Brain microvascular endothelial cell (primary cell): Measurements from ENCODE around the gene SLCO1B1.
"Not testable (repeated sequence)": the region's sequence is repeated elsewhere in the genome, so short reads cannot be mapped to it uniquely, and the experiment has no call there.

Experiments used
- DNase-seq: peaks from one replicate; pipeline ENCODE4 v3.0.0-alpha.2; 2020
- H3K27ac ChIP-seq: fragments of 250-450 bp; sonication (Bioruptor Pico); 2 replicates; pipeline ENCODE4 v1.5.1; 2020; ENCODE audit warnings: mild to moderate bottlenecking, moderate library complexity
- H3K27me3 ChIP-seq: fragments of 250-450 bp; sonication (Bioruptor Pico); replicated peaks from 2 replicates; pipeline ENCODE4 v1.5.1; 2020; ENCODE audit warnings: mild to moderate bottlenecking
- H3K36me3 ChIP-seq: fragments of 250-450 bp; sonication (Bioruptor Pico); replicated peaks from 2 replicates; pipeline ENCODE4 v1.5.1; 2020; ENCODE audit warnings: mild to moderate bottlenecking
- H3K4me3 ChIP-seq: 2 replicates; pipeline ENCODE4 v1.5.1; 2011; ENCODE audit warnings: low read depth, mild to moderate bottlenecking, control low read depth, low read length, moderate library complexity
- in situ Hi-C: cut with HindIII; loops from 2 replicates; pipeline ENCODE4 v1.10.0; 2017; ENCODE audit warnings: low sequenced_read_pairs, low pct_ligation_motif_present
- TF ChIP-seq, protein P1 (sequence below): IDR thresholded peaks from 2 replicates; pipeline ENCODE4 v1.5.1; 2011; ENCODE audit warnings: low read depth, mild to moderate bottlenecking, moderate library complexity, low read length, control low read depth, inconsistent platforms; ENCODE audit errors: missing control alignments

Gene SLCO1B1

DNA sequence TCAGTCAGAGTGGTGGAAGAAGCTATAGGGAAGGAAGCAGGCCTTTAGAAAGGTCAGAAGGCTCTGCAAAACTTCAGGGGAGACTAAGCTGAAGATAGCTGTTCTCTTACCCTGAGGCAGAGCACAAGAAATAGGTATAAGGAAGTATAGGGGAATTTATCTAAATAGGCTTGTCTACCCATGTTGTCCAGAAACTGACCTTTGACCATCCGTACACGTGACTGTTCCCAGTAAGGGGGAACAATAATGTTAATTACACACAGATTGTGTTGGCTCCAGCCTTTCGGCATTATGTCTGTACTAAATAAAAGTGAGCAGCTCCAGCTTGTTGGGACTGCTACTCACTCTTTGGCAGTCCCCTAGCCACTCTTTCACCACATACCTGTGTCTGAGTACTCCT is 59.0 kb downstream of the SLCO1B1 start:
- DNase-seq: no peak
- in situ Hi-C loops: no loop called here
- TF ChIP-seq, protein P1, sequence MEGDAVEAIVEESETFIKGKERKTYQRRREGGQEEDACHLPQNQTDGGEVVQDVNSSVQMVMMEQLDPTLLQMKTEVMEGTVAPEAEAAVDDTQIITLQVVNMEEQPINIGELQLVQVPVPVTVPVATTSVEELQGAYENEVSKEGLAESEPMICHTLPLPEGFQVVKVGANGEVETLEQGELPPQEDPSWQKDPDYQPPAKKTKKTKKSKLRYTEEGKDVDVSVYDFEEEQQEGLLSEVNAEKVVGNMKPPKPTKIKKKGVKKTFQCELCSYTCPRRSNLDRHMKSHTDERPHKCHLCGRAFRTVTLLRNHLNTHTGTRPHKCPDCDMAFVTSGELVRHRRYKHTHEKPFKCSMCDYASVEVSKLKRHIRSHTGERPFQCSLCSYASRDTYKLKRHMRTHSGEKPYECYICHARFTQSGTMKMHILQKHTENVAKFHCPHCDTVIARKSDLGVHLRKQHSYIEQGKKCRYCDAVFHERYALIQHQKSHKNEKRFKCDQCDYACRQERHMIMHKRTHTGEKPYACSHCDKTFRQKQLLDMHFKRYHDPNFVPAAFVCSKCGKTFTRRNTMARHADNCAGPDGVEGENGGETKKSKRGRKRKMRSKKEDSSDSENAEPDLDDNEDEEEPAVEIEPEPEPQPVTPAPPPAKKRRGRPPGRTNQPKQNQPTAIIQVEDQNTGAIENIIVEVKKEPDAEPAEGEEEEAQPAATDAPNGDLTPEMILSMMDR: no peak

GRCh38 chr12:21214433-21214832 is 83.4 kb downstream of the SLCO1B1 start:
- H3K36me3 ChIP-seq, H3K27ac ChIP-seq, DNase-seq, in situ Hi-C loops, H3K4me3 ChIP-seq, H3K27me3 ChIP-seq: not testable (repeated sequence)

More for the DNA sequence above, 59.0 kb downstream of the SLCO1B1 start:
- H3K4me3 ChIP-seq: no peak overlapping the region
- no peaks in the 10 kb centered on the region for H3K36me3 ChIP-seq
- no peak overlapping the region for H3K27ac ChIP-seq
- H3K27me3 ChIP-seq: no peaks in the 10 kb centered on the region

GRCh38 chr12:21219206-21219605 is 88.2 kb downstream of the SLCO1B1 start:
- H3K27ac ChIP-seq: no peak overlapping the region
- TF ChIP-seq, protein P1: no peak
- in situ Hi-C loops: no loop called here

DNA sequence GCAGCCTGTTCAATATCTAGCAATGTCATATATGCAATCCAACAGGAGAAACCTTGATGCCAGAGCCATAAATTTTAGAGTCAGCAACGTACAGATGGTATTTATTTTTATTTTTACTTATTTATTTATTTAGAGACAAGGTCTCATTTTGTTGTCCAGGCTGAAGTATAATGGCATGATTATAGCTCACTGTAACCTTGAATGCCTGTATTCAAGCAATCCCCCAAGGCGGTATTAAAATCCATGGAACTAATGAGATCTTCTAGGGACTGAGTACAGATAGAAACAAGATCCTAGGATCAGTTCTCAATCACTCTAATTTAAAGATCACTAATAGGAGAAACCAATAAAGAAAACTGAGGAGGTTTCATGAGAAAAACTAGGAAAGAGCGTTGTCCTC is 89.3 kb downstream of the SLCO1B1 start:
- no peaks in the 10 kb centered on the region for H3K27me3 ChIP-seq
- no peak overlapping the region for H3K27ac ChIP-seq
- H3K36me3 ChIP-seq: no peaks in the 10 kb centered on the region
- no peak for DNase-seq
- TF ChIP-seq, protein P1: no peak
- H3K4me3 ChIP-seq: no peak overlapping the region
- in situ Hi-C loops: no loop called here

More at GRCh38 chr12:21219206-21219605, 88.2 kb downstream of the SLCO1B1 start:
- no peak overlapping the region for H3K4me3 ChIP-seq
- no peak for DNase-seq
- H3K27me3 ChIP-seq: no peaks in the 10 kb centered on the region
- H3K36me3 ChIP-seq: no peaks in the 10 kb centered on the region

GRCh38 chr12:21221072-21221471 is 90.1 kb downstream of the SLCO1B1 start:
- H3K27ac ChIP-seq: no peak overlapping the region
- H3K4me3 ChIP-seq: no peak overlapping the region
- TF ChIP-seq, protein P1: no peak
- H3K36me3 ChIP-seq: no peaks in the 10 kb centered on the region
- no peak for DNase-seq
- in situ Hi-C loops: no loop called here
- no peaks in the 10 kb centered on the region for H3K27me3 ChIP-seq

- Histone ChIP-seq H3K27ac (no peak overlapping the region), H3K27me3 (no peaks in the 10 kb centered on the region), H3K36me3 (no peaks in the 10 kb centered on the region), H3K4me3 (no peak overlapping the region)
- no peak for DNase-seq
- TF ChIP-seq, protein P1: no peak
- in situ Hi-C loops: no loop called here
Observed at GRCh38 chr12:21221778-21222177, 90.8 kb downstream of the SLCO1B1 start.
